Dermis blood vessel endothelial cell (primary cell): ENCODE results near the gene VRK1. TPM values are rescaled to one million over a fixed set of nuclear protein-coding genes. Genes with fewer than 3 reads are reported as not detected.
"Not testable (repeated sequence)": the region's sequence is repeated elsewhere in the genome, so short reads cannot be mapped to it uniquely, and the experiment has no call there.

Experiments used
- DNase-seq: peaks from one replicate; pipeline ENCODE4 v3.0.0; 2010
- total RNA-seq: library from RNA; depleted of rRNA; stranded (reverse); fragments of >200 nt; gene quantifications from 2 replicates; pipeline ENCODE4 v1.2.3, GENCODE V29; 2014

The VRK1 gene
- 41.2 and 44.7 TPM in 2 replicates for total RNA-seq

GRCh38 chr14:96796851-96797581, at the start of gene VRK1:
TSS of gene VRK1 (plus strand) at chr14:96797382. CDS start at chr14:96833472, 36,090 bp downstream.
- DNase-seq = peak; percentile 97

GRCh38 chr14:96747608-96748007, 49.6 kb upstream of the VRK1 start:
- no peak for DNase-seq

GRCh38 chr14:96748362-96748761, 48.8 kb upstream of the VRK1 start:
- no peak for DNase-seq

- no peak for DNase-seq
These were observed 45.7 kb upstream of the VRK1 start for GRCh38 chr14:96751505-96751904.

- no peak for DNase-seq
These were observed 45.1 kb upstream of the VRK1 start for GRCh38 chr14:96752125-96752524.

- DNase-seq = no peak
These were observed 44.6 kb upstream of the VRK1 start for GRCh38 chr14:96752594-96752993.

GRCh38 chr14:96754162-96754844, 42.9 kb upstream of the VRK1 start:
- no peak for DNase-seq

- no peak for DNase-seq
These were observed 42.4 kb upstream of the VRK1 start for GRCh38 chr14:96754845-96755184.

GRCh38 chr14:96756745-96757144, 40.4 kb upstream of the VRK1 start:
- DNase-seq = no peak

GRCh38 chr14:96757456-96757855, 39.7 kb upstream of the VRK1 start:
- no peak for DNase-seq

GRCh38 chr14:96761066-96761465, 36.1 kb upstream of the VRK1 start:
- DNase-seq = no peak

- DNase-seq = peak; percentile 73
These were observed 34.5 kb upstream of the VRK1 start for GRCh38 chr14:96762650-96763049.

GRCh38 chr14:96764012-96764411, 33.2 kb upstream of the VRK1 start:
- no peak for DNase-seq

- not testable (repeated sequence) for DNase-seq
These were observed 32.0 kb upstream of the VRK1 start for GRCh38 chr14:96765205-96765604.

GRCh38 chr14:96772929-96773328, 24.3 kb upstream of the VRK1 start:
- no peak for DNase-seq

- no peak for DNase-seq
These were observed 20.4 kb upstream of the VRK1 start for GRCh38 chr14:96776791-96777190.

- no peak for DNase-seq
These were observed 16.7 kb upstream of the VRK1 start for GRCh38 chr14:96780500-96780899.

- no peak for DNase-seq
These were observed 15.8 kb upstream of the VRK1 start for GRCh38 chr14:96781371-96781770.

GRCh38 chr14:96782436-96782835, 14.7 kb upstream of the VRK1 start:
- DNase-seq = no peak

GRCh38 chr14:96783043-96783914, 13.9 kb upstream of the VRK1 start:
- DNase-seq = no peak

GRCh38 chr14:96783915-96784224, 13.3 kb upstream of the VRK1 start:
- DNase-seq = no peak

GRCh38 chr14:96790186-96790585, 7.0 kb upstream of the VRK1 start:
- no peak for DNase-seq

- no peak for DNase-seq
These were observed 6.5 kb upstream of the VRK1 start for GRCh38 chr14:96790706-96791105.

- DNase-seq = no peak
These were observed 5.2 kb upstream of the VRK1 start for GRCh38 chr14:96792003-96792402.
